ENCODE data around the gene PXK.

Gene PXK

GRCh38 chr3:58386626-58387365, 54.1 kb downstream of the PXK start:
- DNase-seq = no peak

GRCh38 chr3:58387650-58388546, 55.2 kb downstream of the PXK start:
- DNase-seq = no peak

GRCh38 chr3:58388550-58389091, 55.9 kb downstream of the PXK start:
- no peak for DNase-seq

- no peak for DNase-seq
Observed at GRCh38 chr3:58391156-58391865, 58.6 kb downstream of the PXK start.

DNA sequence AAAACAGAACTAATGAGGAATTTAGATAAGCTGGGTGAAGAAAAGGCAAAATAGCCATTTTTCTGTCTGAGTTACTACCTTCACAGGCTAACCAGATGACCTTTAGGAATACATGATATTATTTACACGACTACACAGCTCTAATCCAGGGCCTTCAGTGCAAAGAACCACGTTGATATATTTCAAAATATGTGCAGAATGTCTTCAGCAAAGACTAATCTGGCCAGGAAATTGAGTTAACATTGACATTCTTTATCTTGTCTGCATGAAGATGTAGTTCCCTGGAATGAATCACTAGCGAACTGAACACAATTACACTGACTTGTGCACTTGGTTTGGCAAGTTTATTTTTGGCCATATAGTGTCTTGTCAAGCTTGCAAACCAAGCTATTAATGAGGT, 59.5 kb downstream of the PXK start:
- no peak for DNase-seq

- no peak for DNase-seq
Observed at GRCh38 chr3:58394339-58394738, 61.6 kb downstream of the PXK start.

- DNase-seq = no peak
Observed at GRCh38 chr3:58398669-58399333, 66.1 kb downstream of the PXK start.

DNA sequence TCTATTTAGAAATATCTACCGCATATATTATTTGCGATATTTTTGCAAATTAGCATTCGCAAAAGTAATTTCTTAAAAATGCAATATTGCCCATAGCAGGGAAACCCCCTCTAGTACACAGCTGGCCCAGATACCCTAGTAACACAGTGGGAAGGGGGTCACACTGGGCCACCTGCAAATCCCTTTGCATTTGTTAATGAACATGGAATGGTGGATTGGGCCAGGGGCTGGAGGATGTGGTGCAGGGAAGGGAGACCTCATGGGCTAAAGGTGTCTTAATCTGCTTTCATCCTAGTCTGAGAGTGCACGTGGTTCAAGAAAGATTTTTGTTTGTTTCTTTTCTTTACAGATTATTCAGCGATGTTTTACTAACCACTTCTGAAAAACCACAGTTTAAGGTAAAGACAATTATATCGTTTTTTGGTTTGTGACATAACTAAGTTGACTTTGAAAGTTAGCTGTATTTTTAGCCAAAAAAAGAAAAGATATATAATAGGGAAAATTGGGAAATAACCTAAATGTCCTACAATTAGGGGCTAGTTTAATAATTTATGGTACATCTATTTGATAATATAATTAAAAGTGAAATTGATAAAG, 70.9 kb downstream of the PXK start:
- DNase-seq = no peak

- DNase-seq = no peak
Observed at GRCh38 chr3:58404396-58404795, 71.7 kb downstream of the PXK start.

GRCh38 chr3:58408906-58409305, 76.2 kb downstream of the PXK start:
- DNase-seq = no peak

- DNase-seq = no peak
Observed at GRCh38 chr3:58409663-58410062, 77.0 kb downstream of the PXK start.

GRCh38 chr3:58411036-58411435, 78.3 kb downstream of the PXK start:
- DNase-seq = no peak

GRCh38 chr3:58411851-58412830, 79.4 kb downstream of the PXK start:
- DNase-seq = no peak

DNA sequence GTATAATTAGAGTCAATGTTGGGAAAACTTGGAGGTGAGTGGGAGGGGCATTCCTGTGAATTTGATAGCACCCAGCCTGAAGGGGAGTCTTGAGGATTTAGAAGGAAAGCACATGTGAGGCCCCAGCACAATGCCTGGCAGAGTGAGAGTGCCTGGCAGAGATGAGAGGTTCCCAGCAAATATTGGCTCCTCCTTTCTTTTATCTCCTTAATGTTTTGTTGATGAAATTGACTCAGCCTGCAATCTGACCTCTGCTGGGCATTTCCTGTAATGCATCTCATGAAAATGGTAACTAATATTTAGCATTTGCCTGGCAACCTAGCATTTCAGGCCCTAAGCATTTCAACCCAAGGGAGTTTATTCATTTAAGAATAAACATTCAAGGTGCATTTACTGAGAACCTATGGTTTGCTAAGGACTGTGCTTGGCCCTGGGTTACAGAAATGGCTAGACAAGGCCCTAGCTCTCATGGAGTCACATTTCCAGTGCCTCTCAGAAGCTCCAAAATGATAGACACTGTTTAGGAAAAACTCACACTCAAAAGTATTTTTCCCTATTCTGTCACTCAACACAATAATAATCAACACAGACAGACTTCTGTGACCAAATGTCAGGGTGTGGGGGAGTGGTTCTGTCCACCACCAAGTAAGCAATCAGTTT, 82.0 kb downstream of the PXK start:
- peak; percentile 70 for DNase-seq

- no peak for DNase-seq
Observed at GRCh38 chr3:58416191-58416590, 83.5 kb downstream of the PXK start.

GRCh38 chr3:58417075-58417474, 84.4 kb downstream of the PXK start:
- DNase-seq = no peak

GRCh38 chr3:58418227-58418626, 85.5 kb downstream of the PXK start:
- DNase-seq = no peak

DNA sequence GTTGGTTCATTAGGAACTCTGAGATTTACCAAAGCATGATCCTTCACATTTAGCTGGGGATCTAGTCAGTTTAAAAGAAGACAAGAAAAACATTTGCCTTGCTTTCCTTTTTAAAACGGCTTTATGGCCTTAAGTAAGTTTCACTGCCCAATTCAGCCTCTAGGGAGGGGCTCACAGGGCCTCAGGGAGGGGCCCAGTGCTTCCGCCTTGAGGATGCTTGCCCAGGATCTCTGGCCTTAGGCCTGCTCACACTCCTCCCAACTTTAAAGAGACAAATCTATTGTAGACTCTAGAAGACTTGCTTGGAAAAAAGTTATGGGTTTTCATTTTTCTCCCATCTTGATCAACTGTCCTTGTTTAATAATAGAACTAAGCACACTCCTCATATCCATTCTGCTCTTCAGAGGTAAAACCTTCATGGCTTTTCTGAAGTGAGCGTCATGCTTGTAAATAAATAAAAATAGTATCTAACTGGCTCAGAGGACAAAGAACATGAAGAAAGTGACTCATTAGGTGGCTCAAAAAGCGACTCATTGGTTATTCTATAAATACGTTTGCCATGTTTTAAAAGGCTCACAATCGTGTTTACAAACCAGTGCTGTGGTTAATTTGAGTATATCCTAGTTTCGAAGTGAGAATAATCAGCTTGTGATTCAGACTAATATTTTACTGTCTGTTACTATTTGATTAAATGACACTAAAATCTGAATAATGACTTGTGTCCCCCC, 87.3 kb downstream of the PXK start:
- DNase-seq = no peak

DNA sequence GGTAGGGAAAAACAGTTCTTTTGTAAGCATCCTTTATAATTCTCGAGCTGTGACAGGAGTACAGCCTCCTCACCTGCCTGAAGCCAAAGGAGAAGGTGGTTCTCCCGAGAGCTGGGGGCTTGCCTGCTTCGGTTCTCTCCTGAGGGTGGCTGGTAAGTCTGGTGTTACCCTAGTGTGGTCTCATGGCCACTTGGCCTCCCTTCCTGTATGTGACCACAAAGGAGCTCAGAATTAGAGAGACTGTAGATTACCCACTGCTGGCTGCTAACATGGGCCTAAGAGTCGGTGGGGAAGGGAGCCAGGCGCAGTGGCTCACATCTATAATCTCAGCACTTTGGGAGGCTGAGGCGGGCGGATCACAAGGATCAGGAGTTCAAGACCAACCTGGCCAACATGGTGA, 88.3 kb downstream of the PXK start:
- DNase-seq = no peak
